RPMI7951 (cell line): Measurements from ENCODE around the gene ALG1L2. TPM values are rescaled to one million over a fixed set of nuclear protein-coding genes. Genes with fewer than 3 reads are reported as not detected.
A peak's percentile ranks its signal among the peaks of the same experiment; 100 is the strongest.
"Not testable (repeated sequence)": the region's sequence is repeated elsewhere in the genome, so short reads cannot be mapped to it uniquely, and the experiment has no call there.

Experiments used
- DNase-seq: peaks from one replicate; pipeline ENCODE4 v3.0.0-alpha.2; 2012; ENCODE audit warnings: low read depth
- total RNA-seq: library from RNA; depleted of rRNA; stranded (reverse); fragments of >200 nt; shearing (Covaris generic); gene quantifications from 2 replicates; pipeline ENCODE4 v1.2.3, GENCODE V29; 2014; rRNA removed

Gene ALG1L2
- not detected in 2 replicates for total RNA-seq

GRCh38 chr3:130081351-130081881 lies at the start of gene ALG1L2:
TSS of gene ALG1L2 (plus strand) at chr3:130081831. CDS start at chr3:130082017, 186 bp downstream.
- no peak for DNase-seq

- peak; percentile 22 for DNase-seq
Measured at GRCh38 chr3:130037126-130037815, 44.4 kb upstream of the ALG1L2 start.

GRCh38 chr3:130042736-130043135 lies 38.9 kb upstream of the ALG1L2 start:
- peak; percentile 27 for DNase-seq

GRCh38 chr3:130043658-130044057 lies 38.0 kb upstream of the ALG1L2 start:
- DNase-seq = not testable (repeated sequence)

- DNase-seq = no peak
Measured at GRCh38 chr3:130044370-130044769, 37.3 kb upstream of the ALG1L2 start.

- no peak for DNase-seq
Measured at GRCh38 chr3:130048726-130049125, 32.9 kb upstream of the ALG1L2 start.

- peak; percentile 29 for DNase-seq
Measured at GRCh38 chr3:130052366-130052765, 29.3 kb upstream of the ALG1L2 start.

- DNase-seq = not testable (repeated sequence)
Measured at GRCh38 chr3:130052965-130053364, 28.7 kb upstream of the ALG1L2 start.

- DNase-seq = not testable (repeated sequence)
Measured at GRCh38 chr3:130057536-130058266, 23.9 kb upstream of the ALG1L2 start.

GRCh38 chr3:130058267-130058657 lies 23.4 kb upstream of the ALG1L2 start:
- not testable (repeated sequence) for DNase-seq

GRCh38 chr3:130058716-130059115 lies 22.9 kb upstream of the ALG1L2 start:
- DNase-seq = not testable (repeated sequence)

- not testable (repeated sequence) for DNase-seq
Measured at GRCh38 chr3:130059162-130059561, 22.5 kb upstream of the ALG1L2 start.

- no peak for DNase-seq
Measured at GRCh38 chr3:130073582-130073981, 8.0 kb upstream of the ALG1L2 start.

- DNase-seq = no peak
Measured at GRCh38 chr3:130077636-130078035, 4.0 kb upstream of the ALG1L2 start.

- DNase-seq = not testable (repeated sequence)
Measured at GRCh38 chr3:130083363-130084090, 1.9 kb downstream of the ALG1L2 start.

- DNase-seq = no peak
Measured at GRCh38 chr3:130084436-130084980, 2.9 kb downstream of the ALG1L2 start.

- DNase-seq = no peak
Measured at GRCh38 chr3:130085881-130086280, 4.2 kb downstream of the ALG1L2 start.

- not testable (repeated sequence) for DNase-seq
Measured at GRCh38 chr3:130086628-130087027, 5.0 kb downstream of the ALG1L2 start.

GRCh38 chr3:130088061-130088460 lies 6.4 kb downstream of the ALG1L2 start:
- no peak for DNase-seq

- DNase-seq = peak; percentile 5
Measured at GRCh38 chr3:130090681-130091080, 9.1 kb downstream of the ALG1L2 start.

- no peak for DNase-seq
Measured at GRCh38 chr3:130091958-130092357, 10.3 kb downstream of the ALG1L2 start.
